HCT116 (cell line): ENCODE measurements around the gene MACF1. TPM values are rescaled to one million over a fixed set of nuclear protein-coding genes. Genes with fewer than 3 reads are reported as not detected.

ENCODE experiments used
- ATAC-seq: fragments of 200-7000 bp; cut with Tn5 transposase; 2 replicates; pipeline ENCODE4 v1.9.1; 2020; ENCODE audit warnings: mild to moderate bottlenecking, moderate library complexity
- BruUV-seq: library from RNA; stranded (reverse); fragments of 400-500 nt; replicated peaks from 2 replicates; lab custom pipeline; 2021; lab: Mats Ljungman, UMichigan
- CTCF ChIA-PET: fragments of 300-600 bp; sonication (Branson Sonifier 250); formaldehyde crosslinking; loops from one replicate; lab custom pipeline; 2021; ENCODE audit warnings: antibody characterized with exemption; lab: Charles Lee
- POLR2A ChIA-PET: fragments of 300-600, 350-600 bp; sonication (Branson Sonifier 250); formaldehyde crosslinking; loops from one replicate; lab custom pipeline; 2021; ENCODE audit warnings: antibody characterized with exemption; lab: Charles Lee
- RAD21 ChIA-PET, 2 experiments: fragments of 300-600 bp; sonication (Branson Sonifier 250); formaldehyde crosslinking; loops; one replicate each; lab custom pipeline; 2023; ENCODE audit warnings: low total read pairs in 2 of 2; ENCODE audit not compliant: uncharacterized antibody in 2 of 2, unreplicated experiment in 2 of 2, low non-redundant PET in 1 of 2; lab: Charles Lee
- DNase-seq: peaks from one replicate; pipeline ENCODE4 v3.0.0-alpha.2; 2010; ENCODE audit warnings: low read depth, low spot score
- H2AFZ ChIP-seq: fragments of 200-600 bp; shearing (Covaris generic), sonication (generic); 2 replicates; pipeline ENCODE4 v1.6.1; 2017; ENCODE audit warnings: low read depth, mixed run types, mixed read lengths, antibody characterized with exemption, low read length; ENCODE audit not compliant: poor library complexity, severe bottlenecking
- H3K27ac ChIP-seq: 2 replicates; pipeline ENCODE4 v1.5.1; 2012; ENCODE audit warnings: low read depth, low read length
- H3K27me3 ChIP-seq: fragments of 200-600 bp; sonication (generic); 2 replicates; pipeline ENCODE4 v1.6.1; 2016; ENCODE audit warnings: mixed run types, low read length, mixed read lengths; ENCODE audit not compliant: insufficient read depth
- H3K36me3 ChIP-seq, 2 experiments: fragments of 200-500 bp in 1 of 2; fragments of 200-600 bp in 1 of 2; sonication (Bioruptor generic) in 1 of 2; sonication (generic) in 1 of 2; 2 replicates each; pipeline versions ENCODE4 v1.5.1 to v1.6.1; 2014 to 2016; ENCODE audit warnings: low read length in 2 of 2, inconsistent platforms in 1 of 2, mixed read lengths in 1 of 2, mixed run types in 1 of 2; ENCODE audit not compliant: insufficient read depth in 2 of 2, control insufficient read depth in 1 of 2
- H3K4me1 ChIP-seq, 2 experiments: fragments of 200-600 bp in 1 of 2; sonication (generic) in 1 of 2; 2 replicates each; pipeline versions ENCODE4 v1.5.1 to v1.6.1; 2012 to 2017; ENCODE audit warnings: low read length in 2 of 2, inconsistent platforms in 1 of 2, mild to moderate bottlenecking in 1 of 2, mixed read lengths in 1 of 2, mixed run types in 1 of 2, moderate library complexity in 1 of 2; ENCODE audit not compliant: insufficient read depth in 2 of 2, control insufficient read depth in 1 of 2
- H3K4me2 ChIP-seq: fragments of 200-600 bp; sonication (generic); 2 replicates; pipeline ENCODE4 v1.6.1; 2017; ENCODE audit warnings: mixed run types, low read length, mixed read lengths
- H3K4me3 ChIP-seq, 2 experiments: fragments of 200-600 bp in 1 of 2; sonication (generic) in 1 of 2; replicated peaks in 1 of 2; 2 replicates each; pipeline ENCODE4 v1.5.1; 2011 to 2016; ENCODE audit warnings: low read length in 2 of 2, control low read depth in 1 of 2, low read depth in 1 of 2, mild to moderate bottlenecking in 1 of 2, mixed read lengths in 1 of 2, mixed run types in 1 of 2
- H3K79me2 ChIP-seq: fragments of 200-600 bp; sonication (generic); 2 replicates; pipeline ENCODE4 v1.6.1; 2017; ENCODE audit warnings: mild to moderate bottlenecking, mixed run types, low read length, moderate library complexity, mixed read lengths; ENCODE audit not compliant: insufficient read depth
- H3K9ac ChIP-seq: fragments of 200-600 bp; sonication (generic); 2 replicates; pipeline ENCODE4 v1.6.1; 2016; ENCODE audit warnings: low read length, mixed read lengths
- H3K9me2 ChIP-seq: fragments of 200-600 bp; sonication (generic), shearing (Covaris generic); 2 replicates; pipeline ENCODE4 v1.6.1; 2017; ENCODE audit warnings: mixed run types, mild to moderate bottlenecking, moderate library complexity; ENCODE audit not compliant: insufficient read depth
- H3K9me3 ChIP-seq, 2 experiments: fragments of 200-500 bp in 1 of 2; fragments of 200-600 bp in 1 of 2; sonication (Bioruptor generic) in 1 of 2; sonication (generic) in 1 of 2; 2 replicates each; pipeline ENCODE4 v1.6.1; 2014 to 2017; ENCODE audit warnings: low read length in 2 of 2, mixed read lengths in 2 of 2, inconsistent platforms in 1 of 2, low read depth in 1 of 2, mild to moderate bottlenecking in 1 of 2, mixed run types in 1 of 2, moderate library complexity in 1 of 2; ENCODE audit not compliant: control insufficient read depth in 1 of 2, insufficient read depth in 1 of 2
- H4K20me1 ChIP-seq: fragments of 200-600 bp; sonication (generic), shearing (Covaris generic); 2 replicates; pipeline ENCODE4 v1.6.1; 2017; ENCODE audit warnings: mixed run types, mild to moderate bottlenecking, moderate library complexity; ENCODE audit not compliant: insufficient read depth
- CEBPB ChIP-seq: IDR thresholded peaks from 2 replicates; pipeline ENCODE4 v1.6.1; 2012; ENCODE audit warnings: low read depth
- EGR1 ChIP-seq: IDR thresholded peaks from 2 replicates; pipeline ENCODE4 v1.6.1; 2012; ENCODE audit warnings: low read depth
- ELF1 ChIP-seq: IDR thresholded peaks from 2 replicates; pipeline ENCODE4 v1.6.1; 2012; ENCODE audit warnings: low read depth, borderline replicate concordance
- EZH2phosphoT487 ChIP-seq: fragments of 200-600 bp; IDR thresholded peaks from 2 replicates; pipeline ENCODE4 v1.6.1; 2018; ENCODE audit warnings: antibody characterized with exemption, borderline replicate concordance
- POLR2A ChIP-seq: IDR thresholded peaks from 2 replicates; pipeline ENCODE4 v1.7.0; 2011; ENCODE audit warnings: borderline replicate concordance; ENCODE audit not compliant: insufficient read depth, insufficient read length; ENCODE audit errors: extremely low read depth
- POLR2AphosphoS5 ChIP-seq: IDR thresholded peaks from 2 replicates; pipeline ENCODE4 v1.6.1; 2011; ENCODE audit warnings: mild to moderate bottlenecking, low read depth, low read length, moderate library complexity
- RAD21 ChIP-seq: IDR thresholded peaks from 2 replicates; pipeline ENCODE4 v1.6.1; 2012; ENCODE audit warnings: low read depth, mild to moderate bottlenecking
- SIN3A ChIP-seq: IDR thresholded peaks from 2 replicates; pipeline ENCODE4 v1.6.1; 2012; ENCODE audit warnings: low read depth
- SP1 ChIP-seq: IDR thresholded peaks from 2 replicates; pipeline ENCODE4 v1.6.1; 2012; ENCODE audit warnings: low read depth
- SRF ChIP-seq: IDR thresholded peaks from 2 replicates; pipeline ENCODE4 v1.6.1; 2012; ENCODE audit warnings: low read depth
- YY1 ChIP-seq: IDR thresholded peaks from 2 replicates; pipeline ENCODE4 v1.6.1; 2011; ENCODE audit warnings: low read length, low read depth, moderate library complexity, mild to moderate bottlenecking; ENCODE audit not compliant: insufficient replicate concordance; ENCODE audit errors: extremely low read depth
- ZFX ChIP-seq: fragments of 450-650 bp; IDR thresholded peaks from 2 replicates; pipeline ENCODE4 v1.6.1; 2017
- ZNF274 ChIP-seq: fragments of 200-500 bp; sonication (Bioruptor generic); IDR thresholded peaks from 2 replicates; pipeline ENCODE4 v1.6.1; 2014; ENCODE audit warnings: mild to moderate bottlenecking, low read depth, low read length, inconsistent platforms
- intact Hi-C: fragments of 100-400 bp; cut with micrococcal nuclease; formaldehyde crosslinking; loops from 2 replicates; pipeline ENCODE4 v1.10.0; 2022
- total RNA-seq: library from RNA; stranded (reverse); gene quantifications from one replicate; pipeline ENCODE4 v1.2.1, GENCODE V29; 2021; ENCODE audit not compliant: unreplicated experiment
- TF ChIP-seq, protein P1 (sequence below): IDR thresholded peaks from 2 replicates; pipeline ENCODE4 v1.6.1; 2012; ENCODE audit warnings: low read depth
- TF ChIP-seq, protein P2 (sequence below): IDR thresholded peaks from 2 replicates; pipeline ENCODE4 v1.6.1; 2012
- TF ChIP-seq, protein P3 (sequence below): IDR thresholded peaks from 2 replicates; pipeline ENCODE4 v1.6.1; 2012
- TF ChIP-seq, protein P4 (sequence below): IDR thresholded peaks from 2 replicates; pipeline ENCODE4 v1.6.1; 2011; ENCODE audit warnings: mild to moderate bottlenecking, low read length, moderate library complexity; ENCODE audit not compliant: insufficient replicate concordance; ENCODE audit errors: extremely low read depth
- TF ChIP-seq, protein P5 (sequence below), 3 experiments: fragments of 200-600 bp in 1 of 3; sonication (generic) in 1 of 3; IDR thresholded peaks in 2 of 3; conservative IDR thresholded peaks in 1 of 3; 2 replicates each; pipeline ENCODE4 v1.5.1; 2012 to 2017; ENCODE audit warnings: low read depth in 2 of 3, low read length in 2 of 3, antibody characterized with exemption in 1 of 3, borderline replicate concordance in 1 of 3, control low read depth in 1 of 3, mild to moderate bottlenecking in 1 of 3, mixed read lengths in 1 of 3, mixed run types in 1 of 3, moderate library complexity in 1 of 3; ENCODE audit not compliant: insufficient read depth in 1 of 3

Gene MACF1
- total RNA-seq, 1 experiment from 2014 or later = 146 TPM

DNA sequence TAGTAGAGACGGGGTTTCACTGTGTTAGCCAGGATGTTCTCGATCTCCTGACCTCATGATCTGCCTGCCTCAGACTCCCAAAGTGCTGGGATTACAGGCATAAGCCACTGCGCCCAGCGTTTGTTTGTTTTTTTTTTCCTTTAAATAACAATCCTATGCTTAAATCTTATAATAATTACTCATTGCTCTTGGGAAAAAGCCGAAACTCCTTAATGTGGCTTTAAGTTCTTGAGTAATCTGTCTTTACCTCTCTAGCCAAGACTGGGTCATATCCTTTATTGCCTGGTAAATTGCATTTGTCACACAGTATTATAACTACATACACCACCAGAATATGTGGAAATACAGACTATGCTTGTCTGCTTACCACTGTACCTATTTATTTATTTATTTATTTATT, 97.1 kb downstream of the MACF1 start:
- ChIA-PET POLR2A (no interaction called here), CTCF (no interaction called here), RAD21 (no interaction called here)
- Histone ChIP-seq H3K27me3 (no peaks in the 10 kb centered on the region), H3K4me1 (no peaks in the 10 kb centered on the region), H3K4me3 (no peak overlapping the region), H3K9ac (no peak overlapping the region), H3K9me3 (no peaks in the 10 kb centered on the region), H3K27ac (no peak overlapping the region), H3K36me3 (no peaks in the 10 kb centered on the region), H2AFZ (no peak overlapping the region), H3K4me2 (no peak overlapping the region), H3K9me2 (no peaks in the 10 kb centered on the region), H4K20me1 (no peaks in the 10 kb centered on the region), H3K79me2 (no peaks in the 10 kb centered on the region)
- BruUV-seq = no TSS peak
- intact Hi-C loops = no loop called here
- DNase-seq (no peak), ATAC-seq (no peak)
- TF ChIP-seq, protein P1, sequence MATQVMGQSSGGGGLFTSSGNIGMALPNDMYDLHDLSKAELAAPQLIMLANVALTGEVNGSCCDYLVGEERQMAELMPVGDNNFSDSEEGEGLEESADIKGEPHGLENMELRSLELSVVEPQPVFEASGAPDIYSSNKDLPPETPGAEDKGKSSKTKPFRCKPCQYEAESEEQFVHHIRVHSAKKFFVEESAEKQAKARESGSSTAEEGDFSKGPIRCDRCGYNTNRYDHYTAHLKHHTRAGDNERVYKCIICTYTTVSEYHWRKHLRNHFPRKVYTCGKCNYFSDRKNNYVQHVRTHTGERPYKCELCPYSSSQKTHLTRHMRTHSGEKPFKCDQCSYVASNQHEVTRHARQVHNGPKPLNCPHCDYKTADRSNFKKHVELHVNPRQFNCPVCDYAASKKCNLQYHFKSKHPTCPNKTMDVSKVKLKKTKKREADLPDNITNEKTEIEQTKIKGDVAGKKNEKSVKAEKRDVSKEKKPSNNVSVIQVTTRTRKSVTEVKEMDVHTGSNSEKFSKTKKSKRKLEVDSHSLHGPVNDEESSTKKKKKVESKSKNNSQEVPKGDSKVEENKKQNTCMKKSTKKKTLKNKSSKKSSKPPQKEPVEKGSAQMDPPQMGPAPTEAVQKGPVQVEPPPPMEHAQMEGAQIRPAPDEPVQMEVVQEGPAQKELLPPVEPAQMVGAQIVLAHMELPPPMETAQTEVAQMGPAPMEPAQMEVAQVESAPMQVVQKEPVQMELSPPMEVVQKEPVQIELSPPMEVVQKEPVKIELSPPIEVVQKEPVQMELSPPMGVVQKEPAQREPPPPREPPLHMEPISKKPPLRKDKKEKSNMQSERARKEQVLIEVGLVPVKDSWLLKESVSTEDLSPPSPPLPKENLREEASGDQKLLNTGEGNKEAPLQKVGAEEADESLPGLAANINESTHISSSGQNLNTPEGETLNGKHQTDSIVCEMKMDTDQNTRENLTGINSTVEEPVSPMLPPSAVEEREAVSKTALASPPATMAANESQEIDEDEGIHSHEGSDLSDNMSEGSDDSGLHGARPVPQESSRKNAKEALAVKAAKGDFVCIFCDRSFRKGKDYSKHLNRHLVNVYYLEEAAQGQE = no peak
- TF ChIP-seq YY1 = no peak
- TF ChIP-seq RAD21 = no peak
- no peak for TF ChIP-seq ELF1
- TF ChIP-seq, protein P2, sequence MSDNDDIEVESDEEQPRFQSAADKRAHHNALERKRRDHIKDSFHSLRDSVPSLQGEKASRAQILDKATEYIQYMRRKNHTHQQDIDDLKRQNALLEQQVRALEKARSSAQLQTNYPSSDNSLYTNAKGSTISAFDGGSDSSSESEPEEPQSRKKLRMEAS = no peak
- TF ChIP-seq SP1 = no peak
- no peak for TF ChIP-seq ZNF274
- TF ChIP-seq SRF = no peak
- TF ChIP-seq EGR1 = no peak
- TF ChIP-seq, protein P3, sequence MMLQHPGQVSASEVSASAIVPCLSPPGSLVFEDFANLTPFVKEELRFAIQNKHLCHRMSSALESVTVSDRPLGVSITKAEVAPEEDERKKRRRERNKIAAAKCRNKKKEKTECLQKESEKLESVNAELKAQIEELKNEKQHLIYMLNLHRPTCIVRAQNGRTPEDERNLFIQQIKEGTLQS = no peak
- TF ChIP-seq SIN3A = no peak
- TF ChIP-seq, protein P4, sequence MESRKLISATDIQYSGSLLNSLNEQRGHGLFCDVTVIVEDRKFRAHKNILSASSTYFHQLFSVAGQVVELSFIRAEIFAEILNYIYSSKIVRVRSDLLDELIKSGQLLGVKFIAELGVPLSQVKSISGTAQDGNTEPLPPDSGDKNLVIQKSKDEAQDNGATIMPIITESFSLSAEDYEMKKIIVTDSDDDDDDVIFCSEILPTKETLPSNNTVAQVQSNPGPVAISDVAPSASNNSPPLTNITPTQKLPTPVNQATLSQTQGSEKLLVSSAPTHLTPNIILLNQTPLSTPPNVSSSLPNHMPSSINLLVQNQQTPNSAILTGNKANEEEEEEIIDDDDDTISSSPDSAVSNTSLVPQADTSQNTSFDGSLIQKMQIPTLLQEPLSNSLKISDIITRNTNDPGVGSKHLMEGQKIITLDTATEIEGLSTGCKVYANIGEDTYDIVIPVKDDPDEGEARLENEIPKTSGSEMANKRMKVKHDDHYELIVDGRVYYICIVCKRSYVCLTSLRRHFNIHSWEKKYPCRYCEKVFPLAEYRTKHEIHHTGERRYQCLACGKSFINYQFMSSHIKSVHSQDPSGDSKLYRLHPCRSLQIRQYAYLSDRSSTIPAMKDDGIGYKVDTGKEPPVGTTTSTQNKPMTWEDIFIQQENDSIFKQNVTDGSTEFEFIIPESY = no peak
- TF ChIP-seq POLR2A = no peak
- TF ChIP-seq POLR2AphosphoS5 = no peak
- no peak for TF ChIP-seq ZFX
- TF ChIP-seq, protein P5, sequence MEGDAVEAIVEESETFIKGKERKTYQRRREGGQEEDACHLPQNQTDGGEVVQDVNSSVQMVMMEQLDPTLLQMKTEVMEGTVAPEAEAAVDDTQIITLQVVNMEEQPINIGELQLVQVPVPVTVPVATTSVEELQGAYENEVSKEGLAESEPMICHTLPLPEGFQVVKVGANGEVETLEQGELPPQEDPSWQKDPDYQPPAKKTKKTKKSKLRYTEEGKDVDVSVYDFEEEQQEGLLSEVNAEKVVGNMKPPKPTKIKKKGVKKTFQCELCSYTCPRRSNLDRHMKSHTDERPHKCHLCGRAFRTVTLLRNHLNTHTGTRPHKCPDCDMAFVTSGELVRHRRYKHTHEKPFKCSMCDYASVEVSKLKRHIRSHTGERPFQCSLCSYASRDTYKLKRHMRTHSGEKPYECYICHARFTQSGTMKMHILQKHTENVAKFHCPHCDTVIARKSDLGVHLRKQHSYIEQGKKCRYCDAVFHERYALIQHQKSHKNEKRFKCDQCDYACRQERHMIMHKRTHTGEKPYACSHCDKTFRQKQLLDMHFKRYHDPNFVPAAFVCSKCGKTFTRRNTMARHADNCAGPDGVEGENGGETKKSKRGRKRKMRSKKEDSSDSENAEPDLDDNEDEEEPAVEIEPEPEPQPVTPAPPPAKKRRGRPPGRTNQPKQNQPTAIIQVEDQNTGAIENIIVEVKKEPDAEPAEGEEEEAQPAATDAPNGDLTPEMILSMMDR (IDR thresholded peaks at IDR 0.05 in 2 of 3, conservative IDR thresholded peaks at IDR 0.05 in 1 of 3; ENCODE audit: borderline replicate concordance in 1 of 3, insufficient read depth in 1 of 3, low read depth in 2 of 3, low read length in 2 of 3) = no peak
- TF ChIP-seq EZH2phosphoT487 = no peak
- no peak for TF ChIP-seq CEBPB
